ENCODE results near the gene HDHD2. TPM values are rescaled to one million over a fixed set of nuclear protein-coding genes. Genes with fewer than 3 reads are reported as not detected.

Gene HDHD2
- total and polyA plus RNA-seq, 2 of the 13 experiments (the other 11 are each of a cell fraction or from before 2014, with no cell fraction given) = 10.2 to 34.7 TPM

- TF ChIP-seq RERE (CRISPR knock-in tag; IDR thresholded peaks at IDR 0.05; ENCODE audit: low read depth) = no peak
- TF ChIP-seq MEIS1 (CRISPR knock-in tag; IDR thresholded peaks at IDR 0.05; ENCODE audit: borderline replicate concordance) = peak; percentile 55; the same call in 1 of the 2 replicates
- no peak for TF ChIP-seq ATF3 (CRISPR knock-in tag; IDR thresholded peaks at IDR 0.05)
- TF ChIP-seq ZNF230 (CRISPR knock-in tag; IDR thresholded peaks at IDR 0.05) = peak; percentile 54; the same call in 1 of the 2 replicates
- 0 out of 2 replicates have a peak, but pooled peaks have one; percentile 44 for TF ChIP-seq ZNF510 (CRISPR knock-in tag; IDR thresholded peaks at IDR 0.05; ENCODE audit: low read depth)
- TF ChIP-seq ZNF318 (CRISPR knock-in tag; IDR thresholded peaks at IDR 0.05) = peak; percentile 50; the same call in 1 of the 2 replicates
- TF ChIP-seq ZKSCAN5 (CRISPR knock-in tag; IDR thresholded peaks at IDR 0.05) = 0 out of 2 replicates have a peak, but pooled peaks have one; percentile 58
- 0 out of 2 replicates have a peak, but pooled peaks have one; percentile 11 for TF ChIP-seq MTA1 (CRISPR knock-in tag; IDR thresholded peaks at IDR 0.05; ENCODE audit: borderline replicate concordance)
These were observed 757 bp downstream of the HDHD2 start (continued) for GRCh38 chr18:47149457-47150028.
